ENCODE measurements around the gene EIF5B.

Gene EIF5B

GRCh38 chr2:99401841-99402240 lies 64.7 kb downstream of the EIF5B start:
- H3K4me3 ChIP-seq (ENCODE audit: low read depth, low read length) = no peak overlapping the region
- TF ChIP-seq CTCF (IDR thresholded peaks at IDR 0.05; ENCODE audit: borderline replicate concordance, insufficient read depth, low read depth, low read length) = no peak

GRCh38 chr2:99403084-99403483 lies 65.9 kb downstream of the EIF5B start:
- H3K4me3 ChIP-seq (ENCODE audit: low read depth, low read length) = no peak overlapping the region
- TF ChIP-seq CTCF (IDR thresholded peaks at IDR 0.05; ENCODE audit: borderline replicate concordance, insufficient read depth, low read depth, low read length) = no peak

- no peak overlapping the region for H3K4me3 ChIP-seq (ENCODE audit: low read depth, low read length)
Measured at GRCh38 chr2:99403524-99403923, 66.3 kb downstream of the EIF5B start.

GRCh38 chr2:99404039-99404796 lies 67.0 kb downstream of the EIF5B start:
- no peak overlapping the region for H3K4me3 ChIP-seq (ENCODE audit: low read depth, low read length)
- TF ChIP-seq CTCF (IDR thresholded peaks at IDR 0.05; ENCODE audit: borderline replicate concordance, insufficient read depth, low read depth, low read length) = no peak

More at GRCh38 chr2:99403524-99403923, 66.3 kb downstream of the EIF5B start:
- TF ChIP-seq CTCF (IDR thresholded peaks at IDR 0.05; ENCODE audit: borderline replicate concordance, insufficient read depth, low read depth, low read length) = no peak

GRCh38 chr2:99404797-99405669 lies 67.8 kb downstream of the EIF5B start:
- no peak overlapping the region for H3K4me3 ChIP-seq (ENCODE audit: low read depth, low read length)
- TF ChIP-seq CTCF (IDR thresholded peaks at IDR 0.05; ENCODE audit: borderline replicate concordance, insufficient read depth, low read depth, low read length) = no peak

- no peak overlapping the region for H3K4me3 ChIP-seq (ENCODE audit: low read depth, low read length)
Measured at GRCh38 chr2:99406137-99406536, 68.9 kb downstream of the EIF5B start.

More at GRCh38 chr2:99406137-99406536, 68.9 kb downstream of the EIF5B start:
- no peak for TF ChIP-seq CTCF (IDR thresholded peaks at IDR 0.05; ENCODE audit: borderline replicate concordance, insufficient read depth, low read depth, low read length)

All from GM12875 (cell line).